ENCODE measurements around the gene GALNT1.
A peak's percentile ranks its signal among the peaks of the same experiment; 100 is the strongest.

Gene GALNT1

GRCh38 chr18:35623255-35623654 is 41.7 kb downstream of the GALNT1 start:
- ChIA-PET CTCF (no interaction called here), POLR2A (no interaction called here)
- TF ChIP-seq TARDBP (IDR thresholded peaks at IDR 0.05), result no peak
- no peak for TF ChIP-seq HDGF (IDR thresholded peaks at IDR 0.05; ENCODE audit: borderline replicate concordance)
- no peak for TF ChIP-seq SP1 (IDR thresholded peaks at IDR 0.05)
- TF ChIP-seq ARNT (IDR thresholded peaks at IDR 0.05), result no peak
- TF ChIP-seq ELF4 (IDR thresholded peaks at IDR 0.05), result no peak
- no peak for TF ChIP-seq SUZ12 (IDR thresholded peaks at IDR 0.05)
- TF ChIP-seq BHLHE40 (IDR thresholded peaks at IDR 0.05; ENCODE audit: borderline replicate concordance), result no peak
- TF ChIP-seq LEF1 (IDR thresholded peaks at IDR 0.05; ENCODE audit: borderline replicate concordance), result no peak
- no peak for TF ChIP-seq FOXA1 (IDR thresholded peaks at IDR 0.05)
- no peak for TF ChIP-seq L3MBTL2 (conservative IDR thresholded peaks at IDR 0.05)
- TF ChIP-seq FOXK2 (IDR thresholded peaks at IDR 0.05), result no peak
- no peak for TF ChIP-seq CTBP1 (IDR thresholded peaks at IDR 0.05; ENCODE audit: borderline replicate concordance)
- no peak for TF ChIP-seq FOXM1 (IDR thresholded peaks at IDR 0.05; ENCODE audit: borderline replicate concordance)
- TF ChIP-seq NFRKB (IDR thresholded peaks at IDR 0.05), result no peak
- no peak for DNase-seq (ENCODE audit: extremely low spot score)

- CTCF ChIA-PET, result no interaction called here
- no peak for TF ChIP-seq FOXA1 (IDR thresholded peaks at IDR 0.05)
- TF ChIP-seq PKNOX1 (IDR thresholded peaks at IDR 0.05), result no peak
- TF ChIP-seq LEF1 (IDR thresholded peaks at IDR 0.05; ENCODE audit: borderline replicate concordance), result no peak
- TF ChIP-seq TARDBP (IDR thresholded peaks at IDR 0.05), result no peak
- POLR2A ChIA-PET, result no interaction called here
Measured at GRCh38 chr18:35624146-35624545, 42.6 kb downstream of the GALNT1 start.

GRCh38 chr18:35625232-35625631 is 43.7 kb downstream of the GALNT1 start:
- no peak for TF ChIP-seq HDGF (IDR thresholded peaks at IDR 0.05; ENCODE audit: borderline replicate concordance)
- CTCF ChIA-PET, result no interaction called here
- no peak for DNase-seq (ENCODE audit: extremely low spot score)
- POLR2A ChIA-PET, result no interaction called here

More at GRCh38 chr18:35624146-35624545, 42.6 kb downstream of the GALNT1 start:
- no peak for DNase-seq (ENCODE audit: extremely low spot score)

GRCh38 chr18:35633761-35634160 is 52.2 kb downstream of the GALNT1 start:
- DNase-seq (ENCODE audit: extremely low spot score), result no peak
- ChIA-PET POLR2A (no interaction called here), CTCF (interaction anchor here (0.8 kb wide), 1 partner anchor 880 kb away, joined by 4 read pairs; no protein-coding TSS in a partner anchor)
- TF ChIP-seq NFRKB (IDR thresholded peaks at IDR 0.05) (no peak), LEF1 (IDR thresholded peaks at IDR 0.05; ENCODE audit: borderline replicate concordance) (no peak), ARNT (IDR thresholded peaks at IDR 0.05) (no peak), HDGF (IDR thresholded peaks at IDR 0.05; ENCODE audit: borderline replicate concordance) (no peak), ZNF384 (IDR thresholded peaks at IDR 0.05) (no peak), SP1 (IDR thresholded peaks at IDR 0.05) (no peak), ELF4 (IDR thresholded peaks at IDR 0.05) (no peak), FOXM1 (IDR thresholded peaks at IDR 0.05; ENCODE audit: borderline replicate concordance) (no peak), BHLHE40 (IDR thresholded peaks at IDR 0.05; ENCODE audit: borderline replicate concordance) (no peak), PKNOX1 (IDR thresholded peaks at IDR 0.05) (no peak), FOXA1 (IDR thresholded peaks at IDR 0.05) (no peak), TARDBP (IDR thresholded peaks at IDR 0.05) (no peak), CTBP1 (IDR thresholded peaks at IDR 0.05; ENCODE audit: borderline replicate concordance) (no peak), FOXK2 (IDR thresholded peaks at IDR 0.05) (no peak), SUZ12 (IDR thresholded peaks at IDR 0.05) (no peak), L3MBTL2 (conservative IDR thresholded peaks at IDR 0.05) (no peak)

- ChIA-PET POLR2A (no interaction called here), CTCF (interaction anchor here (0.8 kb wide), 1 partner anchor 881 kb away, joined by 4 read pairs; no protein-coding TSS in a partner anchor)
- no peak for DNase-seq (ENCODE audit: extremely low spot score)
- no peak for TF ChIP-seq LEF1 (IDR thresholded peaks at IDR 0.05; ENCODE audit: borderline replicate concordance)
Measured at GRCh38 chr18:35634323-35634722, 52.8 kb downstream of the GALNT1 start.

GRCh38 chr18:35635170-35635569 is 53.6 kb downstream of the GALNT1 start:
- ChIA-PET CTCF (interaction anchor here (0.6 kb wide), 2 partner anchors 48 to 121 kb away, joined by 3 to 4 read pairs; no protein-coding TSS in a partner anchor), POLR2A (interaction anchor here (1.0 kb wide), 1 partner anchor 52 kb away, joined by 4 read pairs; no protein-coding TSS in a partner anchor)
- TF ChIP-seq BHLHE40 (IDR thresholded peaks at IDR 0.05; ENCODE audit: borderline replicate concordance) (no peak), LEF1 (IDR thresholded peaks at IDR 0.05; ENCODE audit: borderline replicate concordance) (no peak), ZNF384 (IDR thresholded peaks at IDR 0.05) (no peak), SUZ12 (IDR thresholded peaks at IDR 0.05) (no peak), TARDBP (IDR thresholded peaks at IDR 0.05) (no peak), PKNOX1 (IDR thresholded peaks at IDR 0.05) (peak; percentile 62)
- no peak for DNase-seq (ENCODE audit: extremely low spot score)

- CTCF ChIA-PET, result no interaction called here
- POLR2A ChIA-PET, result no interaction called here
- DNase-seq (ENCODE audit: extremely low spot score), result no peak
- TF ChIP-seq SP1 (IDR thresholded peaks at IDR 0.05) (no peak), L3MBTL2 (conservative IDR thresholded peaks at IDR 0.05) (no peak), TARDBP (IDR thresholded peaks at IDR 0.05) (no peak), SUZ12 (IDR thresholded peaks at IDR 0.05) (no peak), FOXM1 (IDR thresholded peaks at IDR 0.05; ENCODE audit: borderline replicate concordance) (no peak), PKNOX1 (IDR thresholded peaks at IDR 0.05) (no peak), FOXA1 (IDR thresholded peaks at IDR 0.05) (no peak), LEF1 (IDR thresholded peaks at IDR 0.05; ENCODE audit: borderline replicate concordance) (no peak), NFRKB (IDR thresholded peaks at IDR 0.05) (no peak), FOXK2 (IDR thresholded peaks at IDR 0.05) (no peak), CTBP1 (IDR thresholded peaks at IDR 0.05; ENCODE audit: borderline replicate concordance) (no peak), ARNT (IDR thresholded peaks at IDR 0.05) (no peak), ZNF384 (IDR thresholded peaks at IDR 0.05) (no peak), HDGF (IDR thresholded peaks at IDR 0.05; ENCODE audit: borderline replicate concordance) (no peak), ELF4 (IDR thresholded peaks at IDR 0.05) (no peak), BHLHE40 (IDR thresholded peaks at IDR 0.05; ENCODE audit: borderline replicate concordance) (no peak)
Measured at GRCh38 chr18:35637227-35637626, 55.7 kb downstream of the GALNT1 start.
